HTR-8/SVneo (cell line): Measurements from ENCODE around the gene BCL2.

Experiments used
- DNase-seq: peaks from one replicate; pipeline ENCODE4 v3.0.0; 2011; ENCODE audit warnings: low spot score, mixed read lengths; ENCODE audit not compliant: insufficient read length
- FAIRE-seq: peaks from 2 replicates; lab custom pipeline; 2011; peaks lifted over from hg19 to GRCh38; lab: Jason Lieb, UNC

BCL2 gene

DNA sequence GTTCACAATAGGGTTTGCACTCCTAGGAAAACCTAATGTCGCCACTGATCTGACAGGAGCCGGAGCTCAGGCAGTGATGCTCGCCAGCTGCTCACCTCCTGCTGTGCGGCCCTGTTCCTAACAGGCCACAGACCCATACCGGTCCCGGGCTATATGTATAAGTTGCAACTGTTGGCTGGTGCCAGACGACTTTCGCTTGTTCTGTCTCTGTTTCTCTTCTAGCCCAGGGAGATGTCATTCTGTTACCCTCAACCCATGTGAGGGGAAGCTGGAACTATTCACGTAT lies 170.3 kb downstream of the BCL2 start:
- no peak for DNase-seq
- no peak for FAIRE-seq

DNA sequence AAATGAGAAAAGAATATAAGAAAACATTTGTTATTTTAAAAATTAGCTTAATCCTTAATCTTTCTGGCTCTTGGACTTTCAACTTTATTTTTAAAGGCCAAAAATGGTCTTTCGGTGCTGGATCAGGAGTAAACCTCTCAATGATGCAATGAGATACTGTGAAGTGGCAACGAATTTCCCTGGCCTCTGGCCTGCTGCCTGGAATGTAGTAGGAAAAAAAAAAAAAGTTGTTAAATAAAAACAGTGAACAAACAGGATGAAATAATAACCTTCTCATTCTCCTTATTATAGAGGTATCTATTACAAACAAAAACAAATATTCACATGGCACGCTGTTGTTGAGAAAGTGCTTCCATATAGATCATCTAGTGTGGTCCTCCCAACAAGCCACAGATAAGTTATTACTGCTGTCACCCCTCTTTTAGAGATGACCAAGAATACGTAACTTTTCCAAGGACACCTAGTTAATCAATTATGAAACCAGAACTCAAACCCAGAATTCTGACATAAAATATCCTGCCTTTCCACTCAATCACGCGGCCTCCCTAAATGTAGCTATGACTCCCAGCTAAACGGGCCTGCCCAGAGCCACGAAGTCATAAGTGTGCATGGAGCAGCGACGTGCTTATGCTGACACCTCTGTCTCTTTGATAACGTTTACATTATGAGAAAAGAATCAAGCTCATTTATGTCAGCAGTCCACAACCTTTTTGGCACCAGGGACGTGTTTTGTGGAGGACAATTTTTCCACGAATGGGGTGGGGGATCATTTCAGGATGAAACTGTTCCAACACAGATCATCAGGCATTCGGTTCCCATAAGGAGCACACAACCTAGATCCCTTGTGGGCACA lies 170.9 kb downstream of the BCL2 start:
- DNase-seq = no peak
- FAIRE-seq = no peak

GRCh38 chr18:63147973-63148372 lies 171.6 kb downstream of the BCL2 start:
- no peak for DNase-seq

DNA sequence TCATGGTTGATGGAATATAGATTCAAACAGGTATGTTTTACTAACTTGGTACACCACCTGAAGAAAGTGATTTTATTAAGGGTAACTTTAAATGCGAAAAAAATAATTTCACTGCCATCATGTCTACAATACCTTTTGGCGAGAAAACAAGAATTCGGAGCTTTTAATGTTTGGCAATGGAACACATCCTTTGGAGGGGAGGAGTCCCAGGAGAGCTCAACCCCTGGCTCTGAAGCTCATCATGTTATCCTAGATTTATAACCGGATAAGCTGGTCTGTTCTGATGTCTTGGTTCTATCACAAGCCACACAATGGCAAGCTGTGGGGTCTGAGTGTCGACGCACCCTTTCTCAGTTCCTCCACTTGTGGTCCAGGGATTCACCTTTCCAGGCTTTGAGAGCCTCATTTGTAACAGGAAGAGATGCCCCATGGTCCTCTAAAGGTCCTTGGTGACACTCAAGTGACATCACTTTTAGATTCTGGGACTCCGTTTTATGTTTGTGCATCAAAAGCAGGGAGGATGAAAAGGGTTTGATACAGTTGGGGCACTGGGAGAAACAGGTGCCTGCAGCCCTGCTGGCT lies 172.7 kb downstream of the BCL2 start:
- FAIRE-seq = no peak

More at GRCh38 chr18:63147973-63148372, 171.6 kb downstream of the BCL2 start:
- FAIRE-seq = no peak

DNA sequence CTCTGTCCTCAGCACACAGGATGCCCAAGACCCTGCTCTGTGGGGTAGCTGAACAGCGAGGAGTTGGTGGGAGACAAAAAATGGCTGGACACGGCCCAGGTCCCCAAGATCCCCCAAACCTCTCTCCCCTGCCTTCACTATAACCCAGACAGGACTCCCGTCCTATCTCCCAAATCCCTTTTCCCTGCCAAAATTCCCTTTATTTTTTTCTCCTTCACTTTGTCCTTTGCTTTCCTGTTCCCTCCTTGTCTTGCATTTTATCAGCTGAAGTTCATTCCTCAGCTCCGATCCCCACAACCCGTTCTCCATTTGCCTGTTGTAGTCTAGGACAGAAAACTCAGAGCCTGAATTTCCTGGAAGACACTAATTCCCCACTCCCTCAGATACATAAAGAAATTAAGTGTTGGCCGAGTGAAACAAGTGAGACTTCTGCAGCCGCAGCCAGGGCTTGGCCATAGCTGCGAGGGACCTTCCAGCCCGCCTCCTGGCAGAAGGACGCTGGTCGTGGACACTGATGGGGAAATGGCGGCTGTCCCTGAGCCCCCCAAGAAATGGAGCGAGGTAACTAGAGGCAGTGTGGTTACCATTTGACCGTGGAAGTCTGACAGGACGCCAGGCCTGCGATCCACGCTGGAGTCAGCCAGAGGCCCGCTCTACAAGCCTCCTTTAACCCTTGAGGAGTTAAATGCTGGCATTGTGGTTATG lies 173.6 kb downstream of the BCL2 start:
- FAIRE-seq (no peak), DNase-seq (no peak)

More for the DNA sequence above, 172.7 kb downstream of the BCL2 start:
- no peak for DNase-seq

DNA sequence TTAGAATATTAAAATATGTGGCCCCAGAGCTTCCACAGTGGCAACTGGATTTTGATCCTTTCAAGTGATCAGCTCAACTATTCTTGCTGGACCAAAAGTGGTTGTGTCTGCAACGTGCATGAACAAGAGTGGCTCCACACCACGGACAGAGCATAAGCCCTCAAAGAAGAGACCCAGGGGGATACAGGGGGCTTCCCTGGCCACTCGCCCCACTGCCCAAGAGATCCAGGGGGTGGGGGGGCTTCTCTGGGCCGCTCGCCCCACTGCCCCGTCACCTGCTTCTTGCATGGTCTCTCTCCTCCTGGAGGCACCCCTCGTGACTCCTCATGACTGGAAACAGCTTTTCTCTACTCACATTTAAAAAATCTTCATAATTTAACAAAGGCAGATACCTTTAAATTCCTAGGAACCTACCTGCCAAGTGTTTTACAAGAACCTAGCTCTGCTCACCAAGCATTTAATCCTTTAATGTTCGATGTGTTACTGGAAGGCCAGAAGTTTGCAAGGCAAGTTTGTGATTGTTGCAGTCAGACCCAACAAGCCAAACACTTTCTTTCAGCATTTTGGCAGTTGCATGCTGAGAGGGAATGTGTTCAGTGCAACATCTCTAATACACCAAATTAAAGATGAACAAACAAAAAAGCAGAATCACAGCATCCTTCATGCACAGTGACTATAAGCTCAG lies 174.3 kb downstream of the BCL2 start:
- DNase-seq (no peak), FAIRE-seq (no peak)

DNA sequence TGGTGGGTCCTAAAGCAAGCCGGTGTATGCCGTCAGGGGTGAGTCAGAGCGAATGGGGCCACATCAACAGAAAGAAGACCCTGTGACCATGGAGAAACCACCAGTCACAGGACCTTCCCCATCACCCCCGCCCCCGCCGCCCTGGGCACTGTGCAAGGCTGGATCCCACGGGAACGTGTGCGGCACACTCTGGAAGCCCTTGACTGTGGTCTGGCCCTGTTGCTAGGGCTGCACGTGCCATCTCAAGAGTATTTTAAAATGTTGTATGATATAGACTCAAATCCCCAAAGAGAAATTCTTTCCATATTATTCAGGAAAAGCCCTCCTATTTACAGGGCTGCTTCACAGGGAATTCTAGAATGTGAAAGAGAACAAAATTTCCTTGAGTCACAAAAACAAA lies 174.8 kb downstream of the BCL2 start:
- FAIRE-seq (no peak), DNase-seq (no peak)

DNA sequence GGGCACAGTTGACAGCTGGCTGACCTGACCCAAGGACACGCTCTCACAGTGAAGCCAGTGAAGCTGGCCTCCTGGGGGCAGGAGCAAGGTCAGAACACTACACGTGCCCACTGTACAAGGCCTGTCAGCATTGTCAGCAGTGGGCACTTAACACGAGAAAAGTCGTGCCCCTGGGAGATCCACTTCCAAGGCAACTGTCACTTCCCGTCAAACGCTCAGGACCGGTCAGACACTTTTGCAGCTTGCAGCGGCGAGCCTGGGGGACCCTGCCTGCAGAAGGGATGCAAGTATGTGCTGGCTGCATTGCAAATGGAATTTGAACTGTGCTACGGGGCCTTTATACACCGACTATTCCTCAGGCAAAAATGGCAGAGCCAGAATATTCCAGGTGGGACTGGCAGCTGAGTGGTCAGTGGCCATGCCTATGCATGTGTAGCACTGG lies 176.2 kb downstream of the BCL2 start:
- FAIRE-seq = no peak
- no peak for DNase-seq

DNA sequence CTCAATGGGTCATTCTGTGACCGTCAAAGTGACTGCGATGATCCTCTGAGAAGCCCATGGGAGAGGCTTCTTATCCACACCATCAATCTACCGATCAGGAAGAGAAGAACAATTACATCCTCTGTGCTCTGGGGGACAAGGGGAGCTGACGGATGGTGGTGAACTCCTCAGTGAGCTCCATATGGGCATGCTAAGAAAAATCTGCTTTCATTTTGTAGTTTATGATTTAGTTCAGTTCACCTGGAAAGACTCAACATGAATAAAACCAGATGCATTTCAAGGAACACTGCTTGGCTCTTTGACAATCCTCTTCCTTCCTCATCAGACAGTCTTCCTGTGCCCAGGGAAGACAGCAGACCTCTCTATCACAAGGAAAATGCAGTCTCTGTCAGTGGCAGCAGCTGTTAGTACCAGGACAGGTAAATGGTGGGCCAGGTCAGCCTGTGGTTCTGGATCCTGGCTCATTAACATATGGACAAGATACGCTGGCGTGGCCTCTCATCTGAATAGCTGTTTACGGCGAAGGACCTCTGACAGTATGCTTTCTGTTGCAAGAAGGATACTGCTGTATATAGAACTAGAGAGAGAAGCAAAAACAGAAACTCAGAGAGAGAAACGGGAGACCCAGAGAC lies 176.9 kb downstream of the BCL2 start:
- DNase-seq = no peak
- FAIRE-seq = no peak

DNA sequence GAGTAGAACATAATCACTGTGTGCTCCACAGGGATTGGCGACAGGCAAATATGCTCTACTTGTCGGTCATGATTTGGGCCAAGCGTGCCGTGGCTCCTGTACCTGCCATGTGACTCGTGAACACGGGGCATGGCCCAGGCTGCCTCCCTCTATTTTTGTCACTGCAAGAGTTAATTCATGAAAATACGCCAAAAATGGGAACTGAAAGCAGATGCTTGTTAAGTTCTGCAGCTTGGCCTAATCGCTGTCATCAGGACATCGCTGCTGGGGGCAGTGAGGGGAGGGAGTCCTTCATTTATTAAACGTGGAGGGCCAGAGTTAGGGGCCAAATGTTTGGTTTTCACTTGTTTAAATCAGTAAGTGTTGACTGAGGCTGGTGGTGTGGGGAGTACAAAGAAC lies 177.8 kb downstream of the BCL2 start:
- DNase-seq (no peak), FAIRE-seq (no peak)

DNA sequence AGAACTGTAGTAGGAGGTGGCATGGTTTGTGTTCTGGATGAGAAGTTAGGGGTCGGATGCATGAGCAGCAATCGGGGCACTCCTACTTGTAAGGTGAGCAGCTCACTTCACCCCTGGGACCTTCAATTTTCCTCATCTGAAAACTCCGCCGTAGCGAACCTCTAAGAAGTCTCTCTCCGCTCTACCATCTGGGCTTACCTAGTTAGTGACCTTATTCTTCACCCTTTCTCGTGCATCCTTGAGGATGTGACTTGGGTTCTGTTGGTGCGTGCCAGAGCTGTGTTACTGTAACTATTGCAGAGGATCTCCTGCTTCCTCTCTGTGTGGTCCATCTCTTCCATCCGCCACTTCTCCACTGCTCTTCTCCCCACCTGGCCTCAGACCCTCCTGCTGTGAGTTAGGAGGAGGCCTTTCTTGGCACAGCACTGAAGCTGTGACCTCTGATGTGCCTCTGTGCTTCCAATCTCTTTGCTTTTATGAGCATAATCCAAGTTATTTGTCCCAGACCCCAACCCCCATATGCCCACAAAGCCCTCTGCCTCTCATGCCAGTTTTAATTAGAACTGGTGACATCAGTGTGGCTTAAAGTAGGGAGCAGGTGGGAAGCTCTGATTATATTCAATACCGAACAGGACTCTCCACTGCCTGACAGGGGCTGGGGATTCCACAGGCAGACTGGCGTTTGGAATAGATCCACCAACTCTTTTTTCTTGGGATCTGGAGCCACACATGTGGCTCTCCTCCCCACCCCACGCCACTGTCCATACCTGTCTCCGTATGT lies 178.4 kb downstream of the BCL2 start:
- DNase-seq (no peak), FAIRE-seq (no peak)

- FAIRE-seq (no peak), DNase-seq (no peak)
These were observed 179.5 kb downstream of the BCL2 start for GRCh38 chr18:63140038-63140450.

- DNase-seq (no peak), FAIRE-seq (no peak)
These were observed 180.9 kb downstream of the BCL2 start for GRCh38 chr18:63138436-63139340.

DNA sequence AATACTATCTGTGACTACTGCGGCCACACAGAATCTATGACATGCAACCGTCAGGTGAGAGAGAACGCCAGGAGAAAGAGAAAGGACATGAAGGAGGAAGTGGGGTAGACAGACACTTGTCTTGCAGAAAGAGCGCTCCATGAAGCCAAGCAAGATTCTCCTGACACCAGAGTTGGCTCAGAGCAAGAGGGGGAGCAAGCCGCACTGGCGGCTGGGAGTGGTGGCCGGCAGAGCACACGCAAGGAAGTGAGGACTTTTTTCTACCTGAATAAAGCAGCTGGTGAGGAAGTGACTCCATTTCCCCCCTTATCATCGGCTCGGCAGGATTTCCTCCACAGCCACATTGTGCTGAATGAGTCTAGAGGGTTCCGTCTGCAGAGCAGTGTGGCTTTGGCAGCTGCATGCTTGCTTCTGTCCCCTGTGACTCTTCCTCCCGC lies 181.6 kb downstream of the BCL2 start:
- DNase-seq = no peak
- FAIRE-seq = no peak

GRCh38 chr18:63135101-63135500 lies 184.5 kb downstream of the BCL2 start:
- DNase-seq = no peak
- FAIRE-seq = no peak

DNA sequence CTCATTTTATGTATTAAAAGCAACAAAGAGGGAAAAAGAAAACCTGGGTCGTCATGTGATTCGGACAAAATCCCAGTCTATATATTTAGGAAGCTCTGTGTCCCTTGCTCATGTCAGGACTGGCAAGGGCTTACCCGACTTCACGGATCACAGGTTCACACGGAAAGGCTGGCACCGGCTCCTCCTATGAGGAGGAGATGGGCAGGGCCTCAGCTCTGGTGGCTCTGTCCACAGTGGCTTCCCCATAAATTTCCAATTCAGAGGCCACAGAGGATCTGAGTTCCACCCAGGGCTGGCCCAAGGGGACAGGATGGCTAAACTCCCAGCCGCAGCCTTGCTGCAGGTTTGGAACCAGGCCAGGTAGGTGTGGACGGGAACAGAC lies 186.8 kb downstream of the BCL2 start:
- DNase-seq (no peak), FAIRE-seq (no peak)

DNA sequence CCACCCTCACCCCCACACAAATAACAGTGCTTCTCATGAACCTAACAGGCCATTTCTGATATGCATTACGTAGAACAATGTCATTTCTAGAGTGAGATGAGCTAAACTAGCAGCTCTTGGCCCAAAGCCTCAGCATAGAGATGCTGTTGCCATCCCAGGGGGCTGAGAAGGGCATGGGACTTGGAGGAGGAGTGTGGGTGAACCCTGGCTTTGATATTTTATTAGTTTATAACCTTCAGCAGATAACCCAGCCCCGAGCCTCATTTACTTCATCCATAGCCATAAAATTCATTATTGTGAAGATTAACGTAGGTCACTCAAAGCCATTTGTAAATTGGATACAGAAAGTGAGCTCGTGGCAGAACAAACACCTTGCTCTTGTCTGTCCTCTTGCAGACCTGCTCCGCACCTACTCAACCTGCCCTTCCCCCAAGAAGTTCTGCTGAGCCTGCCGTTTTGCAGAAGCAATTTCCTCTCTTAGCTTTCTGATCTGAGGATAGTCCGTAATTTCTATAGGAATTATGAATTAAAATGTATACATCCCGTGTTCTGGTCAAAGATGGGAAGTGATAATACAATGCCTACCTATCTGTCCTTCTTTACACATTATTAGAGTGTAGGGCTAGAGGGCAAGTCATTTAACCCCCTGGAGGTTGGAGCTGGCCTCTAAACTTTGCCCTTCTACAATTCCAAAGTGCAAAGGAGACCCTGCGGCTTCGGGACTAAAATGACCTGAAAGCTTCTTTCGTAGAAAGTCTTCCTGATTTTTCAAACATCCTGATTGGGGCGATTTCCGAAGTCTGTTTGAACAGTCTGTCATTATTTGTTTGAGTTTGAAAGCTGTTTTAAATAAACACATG lies 187.4 kb downstream of the BCL2 start:
- DNase-seq (no peak), FAIRE-seq (no peak)
